Ramos (cell line): ENCODE results near the gene NFIL3.

Source experiments
- in situ Hi-C: fragments of 300-500 bp; cut with MboI; formaldehyde crosslinking; loops from one replicate; pipeline ENCODE4 v1.14.3; 2022; ENCODE audit warnings: low sequenced_read_pairs; ENCODE audit not compliant: unreplicated experiment

The NFIL3 gene

GRCh38 chr9:91364005-91364404 is 59.6 kb downstream of the NFIL3 start:
- in situ Hi-C loops = no loop called here

GRCh38 chr9:91362051-91362611 is 61.5 kb downstream of the NFIL3 start:
- in situ Hi-C loops = no loop called here

GRCh38 chr9:91361291-91362050 is 62.2 kb downstream of the NFIL3 start, which contains the start of gene AUH:
TSS of gene AUH (minus strand) at chr9:91361918. CDS start at chr9:91361889, 29 bp downstream.
- in situ Hi-C loops = no loop called here

- in situ Hi-C loops = no loop called here
Measured at GRCh38 chr9:91360551-91361290, 62.9 kb downstream of the NFIL3 start.

- in situ Hi-C loops = no loop called here
Measured at GRCh38 chr9:91359734-91360470, 63.7 kb downstream of the NFIL3 start.

GRCh38 chr9:91359083-91359482 is 64.5 kb downstream of the NFIL3 start:
- in situ Hi-C loops = no loop called here
